HG02610 (cell line): ENCODE results near the gene TMEM9B.
"Not testable (repeated sequence)": the region's sequence is repeated elsewhere in the genome, so short reads cannot be mapped to it uniquely, and the experiment has no call there.

Experiments
- ATAC-seq: cut with Tn5 transposase; IDR thresholded peaks from one replicate; pipeline ENCODE4 v1.9.1; 2021; ENCODE audit warnings: mild to moderate bottlenecking, moderate library complexity; ENCODE audit not compliant: unreplicated experiment

Gene TMEM9B

GRCh38 chr11:8973121-8973520, 8.9 kb upstream of the TMEM9B start:
- ATAC-seq: no peak

GRCh38 chr11:8971924-8972316, 7.7 kb upstream of the TMEM9B start:
- no peak for ATAC-seq

GRCh38 chr11:8971196-8971923, 7.1 kb upstream of the TMEM9B start:
- ATAC-seq: no peak

- ATAC-seq: no peak
Observed at GRCh38 chr11:8967184-8967583, 2.9 kb upstream of the TMEM9B start.

- peak; percentile 62 for ATAC-seq
Observed at GRCh38 chr11:8963569-8964323, 496 bp downstream of the TMEM9B start.

- ATAC-seq: no peak
Observed at GRCh38 chr11:8962841-8963240, 1.4 kb downstream of the TMEM9B start.

- no peak for ATAC-seq
Observed at GRCh38 chr11:8961401-8961800, 2.8 kb downstream of the TMEM9B start.

- ATAC-seq: peak; percentile 43
Observed at GRCh38 chr11:8959546-8960166, 4.6 kb downstream of the TMEM9B start.

- ATAC-seq: no peak
Observed at GRCh38 chr11:8956860-8957259, 7.4 kb downstream of the TMEM9B start.

- no peak for ATAC-seq
Observed at GRCh38 chr11:8948886-8949285, 15.4 kb downstream of the TMEM9B start.

- ATAC-seq: no peak
Observed at GRCh38 chr11:8947230-8947943, 16.9 kb downstream of the TMEM9B start.

- ATAC-seq: no peak
Observed at GRCh38 chr11:8942518-8943066, 21.6 kb downstream of the TMEM9B start, which contains the start of gene ASCL3. Gene ASCL3, minus strand, starts transcription at chr11:8943016. Its CDS starts 4,855 bp downstream, at chr11:8938161.

- no peak for ATAC-seq
Observed at GRCh38 chr11:8941341-8942103, 22.7 kb downstream of the TMEM9B start.

- ATAC-seq: no peak
Observed at GRCh38 chr11:8937659-8938058, 26.6 kb downstream of the TMEM9B start.

GRCh38 chr11:8937159-8937558, 27.1 kb downstream of the TMEM9B start:
- ATAC-seq: no peak

GRCh38 chr11:8935789-8936188, 28.5 kb downstream of the TMEM9B start:
- ATAC-seq: not testable (repeated sequence)

- ATAC-seq: no peak
Observed at GRCh38 chr11:8934742-8935488, 29.3 kb downstream of the TMEM9B start.

- ATAC-seq: no peak
Observed at GRCh38 chr11:8933931-8934330, 30.3 kb downstream of the TMEM9B start.

- no peak for ATAC-seq
Observed at GRCh38 chr11:8932564-8933180, 31.6 kb downstream of the TMEM9B start, which contains the start of gene C11orf16. Gene C11orf16, minus strand, starts transcription at chr11:8932947. Its CDS starts 639 bp downstream, at chr11:8932308.
